IMR-90 (cell line): ENCODE measurements around the gene COG1. TPM values are rescaled to one million over a fixed set of nuclear protein-coding genes. Genes with fewer than 3 reads are reported as not detected.

Source experiments
- ATAC-seq: fragments of 200-7000 bp; cut with Tn5 transposase; 2 replicates; pipeline ENCODE4 v1.9.1; 2020; ENCODE audit warnings: low read depth, mild to moderate bottlenecking, moderate library complexity
- BruUV-seq: library from RNA; stranded (reverse); fragments of 400-500 nt; replicated peaks from 2 replicates; lab custom pipeline; 2021; lab: Mats Ljungman, UMichigan
- CTCF ChIA-PET: fragments of 300-600 bp; formaldehyde crosslinking; extraction: SDS; loops from one replicate; lab custom pipeline; 2021; ENCODE audit warnings: antibody characterized with exemption; lab: Yijun Ruan, JAX
- POLR2A ChIA-PET: fragments of 300-600 bp; sonication (Branson Sonifier 250); formaldehyde crosslinking; loops from one replicate; lab custom pipeline; 2022; ENCODE audit warnings: antibody characterized with exemption; ENCODE audit not compliant: unreplicated experiment; lab: Charles Lee
- DNase-seq: peaks from one replicate; pipeline ENCODE4 v3.0.0; 2013
- H2AFZ ChIP-seq: replicated peaks from 2 replicates; pipeline ENCODE3; 2013; ENCODE audit warnings: low read length, mild to moderate bottlenecking; ENCODE audit not compliant: poor library complexity
- H2AK5ac ChIP-seq: 2 replicates; pipeline ENCODE4 v1.6.1; 2013; ENCODE audit warnings: low read depth, low read length, inconsistent platforms
- H2AK9ac ChIP-seq: replicated peaks from 2 replicates; pipeline ENCODE3; 2013; ENCODE audit warnings: mild to moderate bottlenecking, low read depth, low read length, moderate library complexity; ENCODE audit not compliant: poor library complexity
- H2BK120ac ChIP-seq: 2 replicates; pipeline ENCODE4 v1.6.1; 2013; ENCODE audit warnings: low read depth, low read length, inconsistent platforms
- H2BK15ac ChIP-seq: 3 replicates; pipeline ENCODE4 v1.6.1; 2013; ENCODE audit warnings: low read depth, low read length, inconsistent platforms
- H2BK20ac ChIP-seq: 2 replicates; pipeline ENCODE4 v1.6.1; 2013; ENCODE audit warnings: low read depth, mild to moderate bottlenecking, inconsistent platforms, low read length, moderate library complexity
- H2BK5ac ChIP-seq: 2 replicates; pipeline ENCODE4 v1.6.1; 2013; ENCODE audit warnings: mild to moderate bottlenecking, low read depth, low read length, inconsistent platforms; ENCODE audit not compliant: poor library complexity, severe bottlenecking
- H3K14ac ChIP-seq: replicated peaks from 2 replicates; pipeline ENCODE4 v1.6.1; 2013; ENCODE audit warnings: low read depth, low read length, inconsistent platforms
- H3K18ac ChIP-seq: 2 replicates; pipeline ENCODE4 v1.6.1; 2013; ENCODE audit warnings: low read depth, low read length, control low read depth
- H3K23ac ChIP-seq: 2 replicates; pipeline ENCODE4 v1.6.1; 2013; ENCODE audit warnings: low read depth, low read length, inconsistent platforms
- H3K27ac ChIP-seq: 2 replicates; pipeline ENCODE4 v1.5.1; 2013; ENCODE audit warnings: mild to moderate bottlenecking, control low read depth, low read length; ENCODE audit not compliant: insufficient read depth
- H3K27me3 ChIP-seq: 2 replicates; pipeline ENCODE4 v1.6.1; 2013; ENCODE audit warnings: low read length; ENCODE audit not compliant: control insufficient read depth, insufficient read depth
- H3K36me3 ChIP-seq: 2 replicates; pipeline ENCODE4 v1.6.1; 2013; ENCODE audit warnings: low read length, mixed read lengths; ENCODE audit not compliant: control insufficient read depth, insufficient read depth
- H3K4ac ChIP-seq: 2 replicates; pipeline ENCODE4 v1.6.1; 2013; ENCODE audit warnings: low read depth, low read length, inconsistent platforms
- H3K4me1 ChIP-seq: 2 replicates; pipeline ENCODE4 v1.6.1; 2013; ENCODE audit warnings: low read length, mixed read lengths; ENCODE audit not compliant: control insufficient read depth, insufficient read depth
- H3K4me2 ChIP-seq: 2 replicates; pipeline ENCODE4 v1.6.1; 2013; ENCODE audit warnings: low read depth, mild to moderate bottlenecking, control low read depth, low read length, moderate library complexity
- H3K4me3 ChIP-seq: 2 replicates; pipeline ENCODE4 v1.5.1; 2013; ENCODE audit warnings: low read depth, mild to moderate bottlenecking, control low read depth, low read length, moderate library complexity; ENCODE audit not compliant: insufficient read depth
- H3K56ac ChIP-seq: 2 replicates; pipeline ENCODE4 v1.6.1; 2013; ENCODE audit warnings: low read length, inconsistent platforms; ENCODE audit not compliant: insufficient read depth; ENCODE audit errors: extremely low read depth
- H3K79me1 ChIP-seq, 2 experiments: 2 replicates each; pipeline ENCODE4 v1.6.1; 2013; ENCODE audit warnings: low read length in 2 of 2, inconsistent platforms in 1 of 2, low read depth in 1 of 2
- H3K9ac ChIP-seq: 2 replicates; pipeline ENCODE4 v1.6.1; 2013; ENCODE audit warnings: low read depth, low read length, control low read depth
- H3K9me1 ChIP-seq: 2 replicates; pipeline ENCODE4 v1.6.1; 2013; ENCODE audit warnings: low read length, inconsistent platforms; ENCODE audit not compliant: insufficient read depth
- H3K9me3 ChIP-seq: 2 replicates; pipeline ENCODE4 v1.6.1; 2013; ENCODE audit warnings: low read length; ENCODE audit not compliant: control insufficient read depth, insufficient read depth
- H4K20me1 ChIP-seq: 2 replicates; pipeline ENCODE4 v1.6.1; 2013; ENCODE audit warnings: low read length, inconsistent platforms; ENCODE audit not compliant: insufficient read depth
- H4K5ac ChIP-seq: 2 replicates; pipeline ENCODE4 v1.6.1; 2013; ENCODE audit warnings: mild to moderate bottlenecking, low read depth, low read length, control low read depth
- H4K8ac ChIP-seq, 2 experiments: 2 replicates each; pipeline ENCODE4 v1.6.1; 2013; ENCODE audit warnings: low read depth in 2 of 2, low read length in 2 of 2, control low read depth in 1 of 2, inconsistent platforms in 1 of 2
- H4K91ac ChIP-seq: 2 replicates; pipeline ENCODE4 v1.6.1; 2013; ENCODE audit warnings: low read depth, low read length, inconsistent platforms; ENCODE audit not compliant: insufficient read depth
- BHLHE40 ChIP-seq: fragments of 150-350 bp; IDR thresholded peaks from 2 replicates; pipeline ENCODE4 v1.6.1; 2016; ENCODE audit warnings: mild to moderate bottlenecking, low read depth, low read length
- CHD1 ChIP-seq: IDR thresholded peaks from 2 replicates; pipeline ENCODE4 v1.6.1; 2012; ENCODE audit warnings: low read depth, low read length, improper control_type of control experiment
- ELK1 ChIP-seq: fragments of 150-350 bp; IDR thresholded peaks from 2 replicates; pipeline ENCODE4 v1.6.1; 2016; ENCODE audit warnings: low read depth, mild to moderate bottlenecking, low read length, moderate library complexity, borderline replicate concordance
- FOS ChIP-seq: fragments of 150-350 bp; IDR thresholded peaks from 2 replicates; pipeline ENCODE4 v1.6.1; 2016; ENCODE audit warnings: low read depth, low read length
- MAZ ChIP-seq: IDR thresholded peaks from 2 replicates; pipeline ENCODE4 v1.6.1; 2012; ENCODE audit warnings: low read depth, mild to moderate bottlenecking, low read length, improper control_type of control experiment, moderate library complexity, borderline replicate concordance
- MXI1 ChIP-seq: IDR thresholded peaks from 2 replicates; pipeline ENCODE4 v1.6.1; 2012; ENCODE audit warnings: low read depth, mild to moderate bottlenecking, low read length, moderate library complexity, borderline replicate concordance
- NFE2L2 ChIP-seq: fragments of 150-350 bp; IDR thresholded peaks from 2 replicates; pipeline ENCODE4 v1.6.1; 2016; ENCODE audit warnings: low read depth, mild to moderate bottlenecking, low read length
- RAD21 ChIP-seq: IDR thresholded peaks from 2 replicates; pipeline ENCODE4 v1.6.1; 2012; ENCODE audit warnings: low read length, improper control_type of control experiment
- RCOR1 ChIP-seq: IDR thresholded peaks from 2 replicates; pipeline ENCODE4 v1.6.1; 2012; ENCODE audit warnings: mild to moderate bottlenecking, low read length, improper control_type of control experiment; ENCODE audit not compliant: insufficient replicate concordance
- RFX5 ChIP-seq: IDR thresholded peaks from 2 replicates; pipeline ENCODE4 v1.8.0; 2012; ENCODE audit warnings: low read depth, mild to moderate bottlenecking, low read length, moderate library complexity
- SMC3 ChIP-seq: fragments of 150-350 bp; IDR thresholded peaks from 2 replicates; pipeline ENCODE4 v1.6.1; 2016; ENCODE audit warnings: low read depth, mild to moderate bottlenecking, antibody characterized with exemption, low read length, moderate library complexity
- USF2 ChIP-seq: fragments of 150-350 bp; IDR thresholded peaks from 2 replicates; pipeline ENCODE4 v1.6.1; 2017; ENCODE audit warnings: mild to moderate bottlenecking, antibody characterized with exemption, low read length, low read depth
- WGBS, 2 experiments: methylation state at CpG; one replicate each; pipeline versions ENCODE4 v1.1.5 to v1.1.7; 2013; ENCODE audit warnings: missing lambda C conversion rate in 2 of 2; ENCODE audit not compliant: insufficient read length in 1 of 2; ENCODE audit errors: extremely low coverage in 2 of 2; 5-methylcytosine and 5-hydroxymethylcytosine counted together
- dilution Hi-C: fragments of 300-500 bp; cut with HindIII; formaldehyde crosslinking; loops from one replicate; pipeline ENCODE4 v1.14.3; 2018; ENCODE audit warnings: low sequenced_read_pairs; ENCODE audit not compliant: unreplicated experiment
- in situ Hi-C: fragments of 300-500 bp; cut with MboI; formaldehyde crosslinking; loops from 3 replicates; pipeline ENCODE4 v1.14.3; 2019; ENCODE audit warnings: low sequenced_read_pairs, inconsistent platforms, mixed read lengths
- intact Hi-C: fragments of 100-400 bp; cut with micrococcal nuclease; formaldehyde crosslinking; loops from 2 replicates; pipeline ENCODE4 v1.10.0; 2022
- polyA plus RNA-seq, 3 experiments: library from polyadenylated mRNA; depleted of rRNA; stranded (reverse); fragments of >200 nt; gene quantifications; 2 replicates each; pipeline ENCODE4 v1.2.3, GENCODE V29; 2012; ENCODE audit warnings: low replicate concordance in 1 of 3
- total RNA-seq: library from RNA; depleted of rRNA; stranded (reverse); fragments of >200 nt; gene quantifications from 2 replicates; pipeline ENCODE4 v1.2.3, GENCODE V29; 2012
- TF ChIP-seq, protein P1 (sequence below): conservative IDR thresholded peaks from 2 replicates; pipeline ENCODE4 v1.5.1; 2012; ENCODE audit warnings: mild to moderate bottlenecking, low read depth, low read length, improper control_type of control experiment

The COG1 gene
- total and polyA plus RNA-seq, 2 of the 4 experiments (the other 2 are of a cell fraction) = 18.3 to 35.1 TPM

DNA sequence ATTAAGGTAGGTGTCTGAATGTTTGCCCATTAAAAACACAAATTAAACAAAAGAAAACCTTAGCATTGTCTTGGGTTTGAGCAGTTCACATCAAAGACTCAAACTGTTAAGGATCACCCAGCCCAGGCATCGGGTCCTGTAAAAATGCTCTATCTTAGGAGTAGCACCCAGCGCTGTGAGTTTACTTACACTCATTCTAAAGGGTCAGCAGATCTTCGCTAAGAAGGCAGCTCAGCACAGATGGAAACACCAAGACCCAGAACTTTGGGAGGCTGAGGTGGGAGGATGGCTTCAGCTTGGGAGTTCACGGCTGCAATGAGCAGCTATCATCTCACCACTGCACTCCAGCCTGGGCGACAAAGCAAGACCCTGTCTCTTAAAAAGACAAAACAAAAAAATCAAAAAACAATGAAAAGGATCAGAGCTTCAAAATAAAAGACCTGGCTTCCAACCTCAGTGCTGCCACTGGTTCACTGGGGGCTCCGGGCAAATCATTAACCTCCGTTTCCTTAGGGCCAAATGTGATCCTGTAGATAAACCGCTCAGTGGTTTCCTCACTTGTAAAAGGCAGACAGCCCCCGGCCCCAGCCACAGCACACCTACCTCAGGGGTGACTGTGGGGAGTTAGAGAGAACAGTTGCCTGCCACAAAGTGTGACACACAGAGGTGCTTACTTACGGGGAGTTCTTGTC is 11.1 kb downstream of the COG1 start:
- no peak overlapping the region for H3K4me2 ChIP-seq
- no peak overlapping the region for H4K91ac ChIP-seq
- DNase-seq (no peak), ATAC-seq (no peak)
- BruUV-seq = no TSS peak
- in situ Hi-C loops (loop anchor here (25.0 kb wide), 1 partner anchor 817 kb away; no protein-coding TSS in a partner anchor), dilution Hi-C loops (no loop called here), intact Hi-C loops (no loop called here)
- H3K9ac ChIP-seq = no peak overlapping the region
- 0 out of 2 replicates have a peak overlapping the region, but pooled peaks have one; percentile 12 for H3K23ac ChIP-seq
- peaks cover 80% of the 10 kb centered on the region for H3K36me3 ChIP-seq
- H2AK9ac ChIP-seq = no peak overlapping the region
- H3K4ac ChIP-seq = no peak overlapping the region
- H3K14ac ChIP-seq = no peak overlapping the region
- H2BK20ac ChIP-seq = no peak overlapping the region
- CTCF ChIA-PET = no interaction called here
- H3K27me3 ChIP-seq = no peaks in the 10 kb centered on the region
- no peak overlapping the region for H3K4me3 ChIP-seq
- H3K4me1 ChIP-seq = peaks cover 5% of the 10 kb centered on the region
- H4K8ac ChIP-seq = no peak overlapping the region
- POLR2A ChIA-PET = no interaction called here
- H2BK120ac ChIP-seq = no peak overlapping the region
- peaks cover 52 to 66% of the 10 kb centered on the region in 2 experiments for H3K79me1 ChIP-seq
- H4K20me1 ChIP-seq = peaks cover 15% of the 10 kb centered on the region; the same call in 1 of the 2 replicates
- H4K5ac ChIP-seq = no peak overlapping the region
- H2AK5ac ChIP-seq = no peak overlapping the region
- no peak overlapping the region for H3K18ac ChIP-seq
- H2BK15ac ChIP-seq = no peak overlapping the region
- peaks cover 13% of the 10 kb centered on the region for H3K9me1 ChIP-seq
- no peak overlapping the region for H3K56ac ChIP-seq
- H3K27ac ChIP-seq = no peak overlapping the region
- TF ChIP-seq RCOR1 = no peak
- no peak for TF ChIP-seq RAD21
- no peak for TF ChIP-seq BHLHE40
- TF ChIP-seq RFX5 = no peak
- TF ChIP-seq, protein P1, sequence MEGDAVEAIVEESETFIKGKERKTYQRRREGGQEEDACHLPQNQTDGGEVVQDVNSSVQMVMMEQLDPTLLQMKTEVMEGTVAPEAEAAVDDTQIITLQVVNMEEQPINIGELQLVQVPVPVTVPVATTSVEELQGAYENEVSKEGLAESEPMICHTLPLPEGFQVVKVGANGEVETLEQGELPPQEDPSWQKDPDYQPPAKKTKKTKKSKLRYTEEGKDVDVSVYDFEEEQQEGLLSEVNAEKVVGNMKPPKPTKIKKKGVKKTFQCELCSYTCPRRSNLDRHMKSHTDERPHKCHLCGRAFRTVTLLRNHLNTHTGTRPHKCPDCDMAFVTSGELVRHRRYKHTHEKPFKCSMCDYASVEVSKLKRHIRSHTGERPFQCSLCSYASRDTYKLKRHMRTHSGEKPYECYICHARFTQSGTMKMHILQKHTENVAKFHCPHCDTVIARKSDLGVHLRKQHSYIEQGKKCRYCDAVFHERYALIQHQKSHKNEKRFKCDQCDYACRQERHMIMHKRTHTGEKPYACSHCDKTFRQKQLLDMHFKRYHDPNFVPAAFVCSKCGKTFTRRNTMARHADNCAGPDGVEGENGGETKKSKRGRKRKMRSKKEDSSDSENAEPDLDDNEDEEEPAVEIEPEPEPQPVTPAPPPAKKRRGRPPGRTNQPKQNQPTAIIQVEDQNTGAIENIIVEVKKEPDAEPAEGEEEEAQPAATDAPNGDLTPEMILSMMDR = no peak
- TF ChIP-seq FOS = no peak
- no peak for TF ChIP-seq MAZ
- no peak for TF ChIP-seq NFE2L2
- TF ChIP-seq ELK1 = no peak
- TF ChIP-seq SMC3 = no peak
- TF ChIP-seq CHD1 = no peak
- no peak for TF ChIP-seq MXI1
- no peak for TF ChIP-seq USF2
- H2BK5ac ChIP-seq = no peak overlapping the region
- no peak overlapping the region for H2AFZ ChIP-seq
- WGBS, 2 experiments = 100% methylated on average over 1 of the region's 10 CpGs; no CpG with 5 or more reads in 1 of the 2 experiments
- H3K9me3 ChIP-seq = no peaks in the 10 kb centered on the region
